Neural progenitor cell (in vitro differentiated cells): Measurements from ENCODE around the gene IQSEC2. TPM values are rescaled to one million over a fixed set of nuclear protein-coding genes. Genes with fewer than 3 reads are reported as not detected.

Experiments used
- DNase-seq: peaks from one replicate; pipeline ENCODE4 v3.0.0-alpha.2; 2016; ENCODE audit warnings: low spot score
- H2AFZ ChIP-seq: fragments of 200-600 bp; sonication (generic); replicated peaks from 2 replicates; pipeline ENCODE4 v1.6.1; 2016; ENCODE audit warnings: antibody characterized with exemption
- H3F3A ChIP-seq: fragments of 200-600 bp; sonication (generic); 2 replicates; pipeline ENCODE4 v1.6.1; 2016; ENCODE audit warnings: antibody characterized with exemption, low read depth
- H3K27ac ChIP-seq: fragments of 200-600 bp; sonication (generic); 2 replicates; pipeline ENCODE4 v1.5.1; 2016; ENCODE audit warnings: mild to moderate bottlenecking
- H3K27me3 ChIP-seq: fragments of 200-600 bp; sonication (generic); 2 replicates; pipeline ENCODE4 v1.6.1; 2016; ENCODE audit warnings: mild to moderate bottlenecking, moderate library complexity
- H3K36me3 ChIP-seq: fragments of 200-600 bp; sonication (generic); 2 replicates; pipeline ENCODE4 v1.5.1; 2016
- H3K4me1 ChIP-seq: fragments of 200-600 bp; sonication (generic); 2 replicates; pipeline ENCODE4 v1.6.1; 2016; ENCODE audit warnings: mixed run types
- H3K4me2 ChIP-seq: fragments of 200-600 bp; sonication (generic); 2 replicates; pipeline ENCODE4 v1.6.1; 2016
- H3K4me3 ChIP-seq: fragments of 200-600 bp; sonication (generic); 2 replicates; pipeline ENCODE4 v1.5.1; 2016
- H3K79me2 ChIP-seq: fragments of 200-600 bp; sonication (generic); 2 replicates; pipeline ENCODE4 v1.6.1; 2016; ENCODE audit warnings: low read depth
- H3K9ac ChIP-seq: fragments of 200-600 bp; sonication (generic); 2 replicates; pipeline ENCODE4 v1.6.1; 2016
- H3K9me3 ChIP-seq: fragments of 200-600 bp; sonication (generic); 2 replicates; pipeline ENCODE4 v1.5.1; 2016; ENCODE audit warnings: low read depth
- H4K20me1 ChIP-seq: fragments of 200-600 bp; sonication (generic); 2 replicates; pipeline ENCODE4 v1.6.1; 2016; ENCODE audit warnings: low read depth
- H3K27ac Mint-ChIP-seq: 3 replicates; pipeline ENCODE4 v1.8.0; 2021; ENCODE audit warnings: mixed read lengths
- H3K27me3 Mint-ChIP-seq: 2 replicates; pipeline ENCODE4 v1.8.0; 2022; ENCODE audit warnings: low read depth, mild to moderate bottlenecking, inconsistent platforms, moderate library complexity, mixed read lengths; ENCODE audit not compliant: insufficient read depth
- H3K36me3 Mint-ChIP-seq: 3 replicates; pipeline ENCODE4 v1.8.0; 2021; ENCODE audit warnings: mixed read lengths
- H3K4me1 Mint-ChIP-seq: 3 replicates; pipeline ENCODE4 v1.8.0; 2021; ENCODE audit warnings: mixed read lengths
- H3K4me3 Mint-ChIP-seq: 3 replicates; pipeline ENCODE4 v1.8.0; 2021; ENCODE audit warnings: mild to moderate bottlenecking, moderate library complexity, mixed read lengths
- H3K9me3 Mint-ChIP-seq: 3 replicates; pipeline ENCODE4 v1.8.0; 2020; ENCODE audit warnings: mixed read lengths
- CTCF ChIP-seq: fragments of 200-600 bp; sonication (generic); IDR thresholded peaks from 2 replicates; pipeline ENCODE4 v1.5.1; 2017; ENCODE audit warnings: antibody characterized with exemption, mild to moderate bottlenecking
- EZH2 ChIP-seq: fragments of 200-600 bp; sonication (generic); IDR thresholded peaks from 2 replicates; pipeline ENCODE4 v1.6.1; 2017; ENCODE audit warnings: antibody characterized with exemption, mild to moderate bottlenecking, moderate library complexity
- EZH2phosphoT487 ChIP-seq: fragments of 200-600 bp; sonication (generic); IDR thresholded peaks from 2 replicates; pipeline ENCODE4 v1.6.1; 2017; ENCODE audit warnings: antibody characterized with exemption
- total RNA-seq: library from RNA; depleted of rRNA; stranded (reverse); fragments of >200 nt; gene quantifications from 2 replicates; pipeline ENCODE4 v1.2.3, GENCODE V29; 2015; ENCODE audit warnings: low replicate concordance

IQSEC2 gene
- total RNA-seq, 1 donor from 2014 or later, result 3.5 TPM

GRCh38 chrX:53305996-53306937 is 24.9 kb upstream of the IQSEC2 start:
- Histone ChIP-seq H2AFZ (peak overlapping the region; percentile 42), H3K4me1 (no peaks in the 10 kb centered on the region), H3K9ac (no peak overlapping the region), H3K4me3 (no peak overlapping the region), H3K27ac (no peak overlapping the region), H3K27me3 (no peaks in the 10 kb centered on the region), H3K36me3 (no peaks in the 10 kb centered on the region), H3K9me3 (no peaks in the 10 kb centered on the region), H3K79me2 (no peaks in the 10 kb centered on the region), H3K4me2 (no peak overlapping the region), H4K20me1 (no peaks in the 10 kb centered on the region), H3F3A (no peaks in the 10 kb centered on the region)
- TF ChIP-seq CTCF, result no peak
- no peak overlapping the region for H3K4me3 Mint-ChIP-seq
- no peaks in the 10 kb centered on the region for H3K36me3 Mint-ChIP-seq
- no peak for DNase-seq
- H3K4me1 Mint-ChIP-seq, result peaks cover 8% of the 10 kb centered on the region
- no peak overlapping the region for H3K27ac Mint-ChIP-seq
- H3K9me3 Mint-ChIP-seq, result peaks cover 8% of the 10 kb centered on the region
- H3K27me3 Mint-ChIP-seq, result peaks cover 2% of the 10 kb centered on the region

- Histone ChIP-seq H3F3A (no peaks in the 10 kb centered on the region), H3K4me2 (no peak overlapping the region), H3K79me2 (no peaks in the 10 kb centered on the region), H3K27me3 (no peaks in the 10 kb centered on the region), H3K4me3 (no peak overlapping the region), H3K9me3 (no peaks in the 10 kb centered on the region), H3K9ac (no peak overlapping the region), H2AFZ (peak overlapping the region; percentile 42), H3K4me1 (no peaks in the 10 kb centered on the region), H4K20me1 (no peaks in the 10 kb centered on the region), H3K27ac (no peak overlapping the region), H3K36me3 (no peaks in the 10 kb centered on the region)
- Mint-ChIP-seq H3K36me3 (no peaks in the 10 kb centered on the region), H3K4me1 (peaks cover 8% of the 10 kb centered on the region), H3K4me3 (no peak overlapping the region), H3K9me3 (peaks cover 6% of the 10 kb centered on the region), H3K27ac (no peak overlapping the region), H3K27me3 (peaks cover 2% of the 10 kb centered on the region)
- DNase-seq, result no peak
- TF ChIP-seq CTCF (no peak), EZH2phosphoT487 (no peak), EZH2 (no peak)
Measured at GRCh38 chrX:53305219-53305995, 24.0 kb upstream of the IQSEC2 start.

GRCh38 chrX:53303195-53303594 is 21.8 kb upstream of the IQSEC2 start:
- H3K9me3 ChIP-seq, result no peaks in the 10 kb centered on the region
- no peaks in the 10 kb centered on the region for H3K4me1 ChIP-seq
- no peak for TF ChIP-seq EZH2
- TF ChIP-seq EZH2phosphoT487, result no peak
- TF ChIP-seq CTCF, result no peak
- no peak overlapping the region for H3K9ac ChIP-seq
- no peaks in the 10 kb centered on the region for H3F3A ChIP-seq
- no peaks in the 10 kb centered on the region for H3K79me2 ChIP-seq
- no peaks in the 10 kb centered on the region for H3K36me3 Mint-ChIP-seq
- no peaks in the 10 kb centered on the region for H4K20me1 ChIP-seq
- H3K27me3 Mint-ChIP-seq, result no peaks in the 10 kb centered on the region
- H3K9me3 Mint-ChIP-seq, result peaks cover 9% of the 10 kb centered on the region
- H3K27me3 ChIP-seq, result no peaks in the 10 kb centered on the region
- H2AFZ ChIP-seq, result no peak overlapping the region
- no peak overlapping the region for H3K27ac ChIP-seq
- no peak overlapping the region for H3K27ac Mint-ChIP-seq
- no peak overlapping the region for H3K4me3 Mint-ChIP-seq
- peaks cover 8% of the 10 kb centered on the region for H3K4me1 Mint-ChIP-seq
- H3K4me3 ChIP-seq, result no peak overlapping the region
- no peaks in the 10 kb centered on the region for H3K36me3 ChIP-seq
- no peak for DNase-seq
- H3K4me2 ChIP-seq, result no peak overlapping the region
